GM12864 (cell line): ENCODE measurements around the gene ZBTB21.
A peak's percentile ranks its signal among the peaks of the same experiment; 100 is the strongest.

Source experiments
- DNase-seq: peaks from one replicate; pipeline ENCODE4 v3.0.0-alpha.2; 2011; ENCODE audit warnings: low read depth
- H3K4me3 ChIP-seq: 2 replicates; pipeline ENCODE4 v1.5.1; 2011; ENCODE audit warnings: mild to moderate bottlenecking, low read depth, low read length, control low read depth
- TF ChIP-seq, protein P1 (sequence below): IDR thresholded peaks from 2 replicates; pipeline ENCODE4 v1.5.1; 2011; ENCODE audit warnings: low read depth, mild to moderate bottlenecking, moderate library complexity, low read length, control low read depth, inconsistent platforms; ENCODE audit errors: missing control alignments

ZBTB21 gene

GRCh38 chr21:42006765-42007164 lies 3.4 kb downstream of the ZBTB21 start:
- H3K4me3 ChIP-seq, result no peak overlapping the region
- TF ChIP-seq, protein P1, sequence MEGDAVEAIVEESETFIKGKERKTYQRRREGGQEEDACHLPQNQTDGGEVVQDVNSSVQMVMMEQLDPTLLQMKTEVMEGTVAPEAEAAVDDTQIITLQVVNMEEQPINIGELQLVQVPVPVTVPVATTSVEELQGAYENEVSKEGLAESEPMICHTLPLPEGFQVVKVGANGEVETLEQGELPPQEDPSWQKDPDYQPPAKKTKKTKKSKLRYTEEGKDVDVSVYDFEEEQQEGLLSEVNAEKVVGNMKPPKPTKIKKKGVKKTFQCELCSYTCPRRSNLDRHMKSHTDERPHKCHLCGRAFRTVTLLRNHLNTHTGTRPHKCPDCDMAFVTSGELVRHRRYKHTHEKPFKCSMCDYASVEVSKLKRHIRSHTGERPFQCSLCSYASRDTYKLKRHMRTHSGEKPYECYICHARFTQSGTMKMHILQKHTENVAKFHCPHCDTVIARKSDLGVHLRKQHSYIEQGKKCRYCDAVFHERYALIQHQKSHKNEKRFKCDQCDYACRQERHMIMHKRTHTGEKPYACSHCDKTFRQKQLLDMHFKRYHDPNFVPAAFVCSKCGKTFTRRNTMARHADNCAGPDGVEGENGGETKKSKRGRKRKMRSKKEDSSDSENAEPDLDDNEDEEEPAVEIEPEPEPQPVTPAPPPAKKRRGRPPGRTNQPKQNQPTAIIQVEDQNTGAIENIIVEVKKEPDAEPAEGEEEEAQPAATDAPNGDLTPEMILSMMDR, result no peak
- DNase-seq, result no peak

DNA sequence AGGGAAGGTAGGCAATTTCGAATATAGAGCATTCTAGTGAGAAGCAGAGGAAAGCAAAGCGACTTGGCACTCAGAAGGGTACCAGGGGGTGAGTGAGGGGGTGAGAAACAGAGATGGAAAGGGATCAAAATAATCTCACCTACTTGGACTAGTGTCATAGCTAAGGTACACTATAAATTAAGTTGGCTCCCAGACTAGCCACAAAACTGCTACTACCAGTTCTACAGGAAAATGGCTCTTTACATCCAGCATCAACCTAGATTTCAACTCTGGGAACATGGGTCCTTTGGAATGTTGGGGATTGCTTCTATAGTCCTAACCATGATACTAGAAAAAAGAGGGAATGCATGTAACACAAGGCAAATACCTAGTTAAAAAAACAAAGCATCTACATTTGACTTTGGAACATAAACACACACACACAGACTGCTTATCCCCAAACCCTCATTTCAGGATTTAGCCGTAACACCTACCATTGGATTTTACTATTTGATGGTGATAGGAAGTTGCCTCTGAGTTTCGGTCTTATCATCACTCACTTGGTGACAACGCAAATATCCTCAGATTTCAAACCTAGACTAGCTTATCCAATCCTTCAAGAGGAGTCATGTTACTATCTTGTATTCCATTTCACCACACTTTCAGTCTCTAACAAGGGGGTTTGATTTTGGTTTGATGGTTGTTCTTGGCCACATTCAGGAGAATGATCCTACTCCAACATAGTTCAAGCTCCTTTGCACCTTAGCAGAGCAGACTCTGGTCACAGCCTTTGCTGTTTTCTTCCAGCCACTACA lies 5.6 kb downstream of the ZBTB21 start:
- no peak overlapping the region for H3K4me3 ChIP-seq
- TF ChIP-seq, protein P1, result no peak

GRCh38 chr21:42003051-42003461 lies 7.1 kb downstream of the ZBTB21 start:
- peak; percentile 26 for DNase-seq
- TF ChIP-seq, protein P1, result no peak
- peak overlapping the region; percentile 5; the same call in 1 of the 2 replicates for H3K4me3 ChIP-seq

More for the DNA sequence above, 5.6 kb downstream of the ZBTB21 start:
- DNase-seq, result no peak

DNA sequence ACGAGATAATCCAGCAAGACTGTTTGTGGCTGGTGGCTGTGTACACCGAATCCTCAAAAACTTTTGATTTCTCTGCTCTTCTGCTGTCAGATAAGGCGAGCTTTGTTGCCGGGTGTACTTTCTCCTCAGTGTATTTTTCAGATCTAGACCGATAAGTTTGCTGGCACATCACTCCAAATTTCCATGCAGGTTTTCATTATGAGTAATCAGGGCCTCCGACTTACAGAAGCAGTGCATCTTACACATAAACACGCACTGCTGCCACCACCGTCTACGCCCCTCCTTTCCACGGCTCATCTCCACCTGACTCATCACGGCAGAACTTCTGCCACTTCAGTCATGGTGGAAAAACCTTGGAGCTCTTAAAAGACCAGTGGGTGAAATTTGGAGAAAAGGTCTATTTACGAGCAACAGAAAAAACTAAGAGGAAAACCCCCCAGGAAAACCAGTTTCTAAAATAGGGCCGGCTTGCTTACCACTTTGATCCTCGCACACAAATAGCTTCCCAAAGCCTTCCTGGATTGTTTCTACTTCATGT lies 7.7 kb downstream of the ZBTB21 start:
- DNase-seq, result peak; percentile 86
- peak overlapping the region; percentile 17; the same call in 1 of the 2 replicates for H3K4me3 ChIP-seq
- TF ChIP-seq, protein P1, result no peak

DNA sequence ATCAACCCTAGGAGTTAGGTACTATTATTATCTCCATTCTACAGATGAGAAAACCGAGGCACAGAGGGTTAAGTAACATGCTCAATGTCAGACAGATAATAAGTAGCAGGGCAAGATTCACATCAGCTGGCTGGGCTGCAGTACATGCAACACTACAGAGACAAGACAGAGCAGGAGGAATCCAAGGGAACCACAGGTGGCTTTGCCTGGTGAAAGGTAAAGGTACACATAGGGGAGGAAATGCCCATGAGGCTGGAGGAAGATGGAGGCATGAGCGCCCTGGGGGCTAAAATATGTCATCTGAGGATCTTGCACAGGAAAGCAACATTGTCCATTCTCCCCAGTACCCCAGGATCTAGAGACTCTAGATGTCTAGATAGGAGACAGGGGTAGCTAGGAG lies 8.4 kb downstream of the ZBTB21 start:
- TF ChIP-seq, protein P1, result no peak
- H3K4me3 ChIP-seq, result no peak overlapping the region
- no peak for DNase-seq

- TF ChIP-seq, protein P1, result no peak
- DNase-seq, result no peak
- H3K4me3 ChIP-seq, result no peak overlapping the region
Measured at GRCh38 chr21:42000908-42001307, 9.3 kb downstream of the ZBTB21 start.
